ENCODE data around the gene TBC1D14. TPM values are rescaled to one million over a fixed set of nuclear protein-coding genes. Genes with fewer than 3 reads are reported as not detected.
A peak's percentile ranks its signal among the peaks of the same experiment; 100 is the strongest.

TBC1D14 gene
- total and polyA plus RNA-seq, 2 of the 4 experiments (the other 2 are of a cell fraction) = 31.7 to 40.7 TPM

GRCh38 chr4:7020856-7021255 lies 111.2 kb downstream of the TBC1D14 start:
- peak overlapping the region; percentile 82 for H2BK5ac ChIP-seq (ENCODE audit: low read depth, low read length, poor library complexity, severe bottlenecking)
- H3K27ac ChIP-seq (ENCODE audit: insufficient read depth, low read length) = peak overlapping the region; percentile 22; the same call in 1 of the 2 replicates
- no TSS peak for BruUV-seq (replicated peaks)
- no peak for ATAC-seq (ENCODE audit: low read depth)
- dilution Hi-C loops (cut with HindIII; ENCODE audit: low sequenced_read_pairs, unreplicated experiment) (no loop called here), intact Hi-C loops (cut with micrococcal nuclease) (no loop called here), in situ Hi-C loops (cut with MboI; ENCODE audit: low sequenced_read_pairs) (no loop called here)
- ChIA-PET CTCF (interaction anchor here (1.2 kb wide), 1 partner anchor 9 kb away, joined by 10 read pairs; no protein-coding TSS in a partner anchor), POLR2A (ENCODE audit: unreplicated experiment) (no interaction called here)
- H2AK9ac ChIP-seq (replicated peaks; ENCODE audit: low read depth, low read length, poor library complexity) = peak overlapping the region; percentile 85
- peak overlapping the region; percentile 81 to 96; a peak in 2 of 4 replicates for H4K8ac ChIP-seq (ENCODE audit: low read depth in 2 of 2, low read length in 2 of 2)
- H3K9me1 ChIP-seq (ENCODE audit: insufficient read depth, low read length) = peaks cover 20% of the 10 kb centered on the region
- H2BK20ac ChIP-seq (ENCODE audit: low read depth, low read length) = peak overlapping the region; percentile 61
- no peak overlapping the region for H3K9ac ChIP-seq (ENCODE audit: low read depth, low read length)
- H3K56ac ChIP-seq (ENCODE audit: extremely low read depth, insufficient read depth, low read length) = no peak overlapping the region
- TF ChIP-seq CTCF (conservative IDR thresholded peaks at IDR 0.05; ENCODE audit: low read depth, low read length) = no peak
- TF ChIP-seq MXI1 (IDR thresholded peaks at IDR 0.05; ENCODE audit: borderline replicate concordance, low read depth, low read length) = no peak
- H4K5ac ChIP-seq (ENCODE audit: low read depth, low read length) = no peak overlapping the region
- H3K4me3 ChIP-seq (ENCODE audit: insufficient read depth, low read depth, low read length) = no peak overlapping the region
- no peak overlapping the region for H2AFZ ChIP-seq (replicated peaks; ENCODE audit: low read length, poor library complexity)
- no peak overlapping the region for H3K18ac ChIP-seq (ENCODE audit: low read depth, low read length)
- H3K4me2 ChIP-seq (ENCODE audit: low read depth, low read length) = no peak overlapping the region
- peak overlapping the region; percentile 97 for H2BK120ac ChIP-seq (ENCODE audit: low read depth, low read length)
- H4K91ac ChIP-seq (ENCODE audit: insufficient read depth, low read depth, low read length) = peak overlapping the region; percentile 92
- no peaks in the 10 kb centered on the region for H3K27me3 ChIP-seq (ENCODE audit: control insufficient read depth, insufficient read depth, low read length)
- WGBS, 2 experiments (ENCODE audit: extremely low coverage in 2 of 2, insufficient read length in 1 of 2) = 100% methylated on average over 3 of the region's 11 CpGs; no CpG with 5 or more reads in 1 of the 2 experiments
- DNase-seq = no peak
- H3K14ac ChIP-seq (replicated peaks; ENCODE audit: low read depth, low read length) = 0 out of 2 replicates have a peak overlapping the region, but pooled peaks have one; percentile 12
- H3K36me3 ChIP-seq (ENCODE audit: control insufficient read depth, insufficient read depth, low read length) = peaks cover 41% of the 10 kb centered on the region
- peaks cover 8% of the 10 kb centered on the region for H3K4me1 ChIP-seq (ENCODE audit: control insufficient read depth, insufficient read depth, low read length)
- H3K9me3 ChIP-seq (ENCODE audit: control insufficient read depth, insufficient read depth, low read length) = no peaks in the 10 kb centered on the region
- H2BK15ac ChIP-seq (ENCODE audit: low read depth, low read length) = peak overlapping the region; percentile 56; the same call in 2 of the 3 replicates
- peak overlapping the region; percentile 89 for H3K4ac ChIP-seq (ENCODE audit: low read depth, low read length)
- H4K20me1 ChIP-seq (ENCODE audit: insufficient read depth, low read length) = no peaks in the 10 kb centered on the region
- no peak overlapping the region; the same call in 1 of the 2 replicates for H3K23ac ChIP-seq (ENCODE audit: low read depth, low read length)
- peaks cover 25 to 58% of the 10 kb centered on the region in 2 experiments for H3K79me1 ChIP-seq (ENCODE audit: low read depth in 1 of 2, low read length in 2 of 2)
- H2AK5ac ChIP-seq (ENCODE audit: low read depth, low read length) = peak overlapping the region; percentile 82; the same call in 1 of the 2 replicates
